HG03575 (cell line): ENCODE measurements around the gene PDZD11.
"Not testable (repeated sequence)": the region's sequence is repeated elsewhere in the genome, so short reads cannot be mapped to it uniquely, and the experiment has no call there.

ENCODE experiments used
- ATAC-seq: cut with Tn5 transposase; IDR thresholded peaks from one replicate; pipeline ENCODE4 v1.9.1; 2021; ENCODE audit not compliant: unreplicated experiment, insufficient number of reproducible peaks, low FRiP score; ENCODE audit errors: extremely low read depth

Gene PDZD11

GRCh38 chrX:70262952-70263567 lies 26.7 kb downstream of the PDZD11 start:
- ATAC-seq: no peak

- no peak for ATAC-seq
Observed at GRCh38 chrX:70260104-70260503, 29.6 kb downstream of the PDZD11 start, which contains the start of gene P2RY4. Gene P2RY4, minus strand, starts transcription at chrX:70260204. Its CDS starts 580 bp downstream, at chrX:70259624.

GRCh38 chrX:70257423-70258288 lies 32.1 kb downstream of the PDZD11 start:
- ATAC-seq: no peak

DNA sequence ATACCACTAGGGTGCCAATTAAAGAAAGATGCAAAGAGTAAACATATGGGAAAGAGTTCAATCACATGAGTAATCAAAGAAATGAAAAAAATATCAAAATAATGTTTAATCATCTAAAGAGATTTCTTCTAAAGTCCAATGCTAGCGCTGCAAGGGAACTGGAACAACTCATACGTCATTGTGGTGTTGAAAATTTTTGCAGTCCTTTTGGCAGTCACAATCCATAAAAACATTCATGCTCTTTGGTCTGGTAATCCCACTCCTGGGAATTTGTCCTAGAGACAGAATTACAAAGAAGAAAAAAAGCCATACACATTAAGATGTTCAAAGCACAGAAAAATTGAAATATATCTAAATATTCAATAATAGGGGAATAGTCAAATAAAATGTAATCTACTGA lies 34.3 kb downstream of the PDZD11 start:
- no peak for ATAC-seq

GRCh38 chrX:70254909-70255308 lies 34.8 kb downstream of the PDZD11 start:
- no peak for ATAC-seq

- ATAC-seq: no peak
Observed at GRCh38 chrX:70254063-70254400, 35.7 kb downstream of the PDZD11 start.

DNA sequence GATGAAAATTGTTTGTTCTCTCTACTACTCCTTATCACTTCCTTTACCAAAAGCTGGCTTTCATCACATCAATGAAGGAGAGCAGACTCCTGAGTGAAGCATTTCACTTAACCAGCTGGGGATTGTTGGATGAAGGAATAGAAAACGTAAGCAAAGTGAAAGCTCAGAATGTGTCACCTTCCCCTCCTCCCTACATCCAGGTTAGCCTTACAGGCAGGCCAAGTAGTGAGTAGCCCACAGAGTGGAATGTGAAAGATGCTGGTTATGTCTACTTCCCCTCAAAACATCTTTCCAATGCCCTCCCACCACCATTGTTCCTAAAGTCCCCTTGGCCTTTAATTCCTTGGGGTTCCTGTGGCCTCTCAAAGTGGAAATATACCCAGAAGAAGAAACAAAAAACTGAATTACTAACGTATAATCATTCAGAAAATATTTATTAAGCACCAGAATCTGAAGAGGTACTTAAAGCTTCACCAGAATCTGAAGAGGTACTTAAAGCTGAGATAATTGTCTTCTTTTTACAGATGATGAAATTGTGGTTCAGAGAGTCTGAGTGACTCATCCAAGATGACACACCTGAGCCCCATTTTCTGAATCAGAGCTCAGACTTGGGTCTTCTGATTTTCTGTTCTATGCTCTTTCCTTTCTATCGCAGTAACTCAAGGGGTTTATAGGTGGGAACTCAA lies 36.2 kb downstream of the PDZD11 start:
- ATAC-seq: no peak

- ATAC-seq: no peak
Observed at GRCh38 chrX:70252491-70252890, 37.2 kb downstream of the PDZD11 start.

- no peak for ATAC-seq
Observed at GRCh38 chrX:70247252-70247651, 42.5 kb downstream of the PDZD11 start.

GRCh38 chrX:70244881-70245280 lies 44.8 kb downstream of the PDZD11 start:
- ATAC-seq: no peak

DNA sequence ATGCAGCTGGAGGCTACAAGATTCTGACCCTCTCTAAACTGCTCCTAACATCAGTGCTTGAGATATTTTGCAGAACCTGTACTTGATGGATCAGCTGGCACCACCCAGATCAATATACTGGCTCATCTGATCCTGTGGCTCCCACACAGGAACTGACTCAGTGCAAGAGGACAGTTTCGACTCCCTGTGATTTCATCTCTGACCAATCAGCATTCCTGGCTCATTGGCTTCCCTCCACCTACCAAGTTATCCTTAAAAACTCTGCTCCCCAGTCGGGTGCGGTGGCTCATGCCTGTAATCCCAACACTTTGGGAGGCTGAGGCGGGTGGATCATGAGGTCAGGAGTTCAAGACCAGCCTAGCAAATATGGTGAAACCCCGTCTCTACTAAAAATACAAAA lies 46.1 kb downstream of the PDZD11 start:
- not testable (repeated sequence) for ATAC-seq

GRCh38 chrX:70241501-70241900 lies 48.2 kb downstream of the PDZD11 start:
- no peak for ATAC-seq

DNA sequence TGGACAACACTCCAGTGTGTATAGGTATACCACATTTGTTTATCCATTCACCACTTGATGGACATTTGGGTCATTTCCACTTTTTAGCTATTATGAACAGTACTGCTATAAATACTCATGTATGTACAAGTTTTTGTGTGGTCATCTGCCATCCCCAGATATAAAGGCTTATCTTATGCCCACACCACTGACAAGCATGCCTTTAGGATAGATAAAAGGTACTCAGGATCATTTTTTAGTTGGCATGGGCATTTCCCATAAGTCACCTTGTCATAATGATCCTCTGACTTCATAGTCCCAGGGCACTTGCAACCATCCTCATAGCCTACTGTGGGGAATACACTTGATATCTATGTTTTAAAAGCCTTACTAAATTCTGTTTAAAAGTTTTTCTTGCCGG lies 49.0 kb downstream of the PDZD11 start:
- ATAC-seq: no peak
